Adrenal gland (tissue), 12 donors: ENCODE measurements around the gene SCAMP1. TPM values are rescaled to one million over a fixed set of nuclear protein-coding genes. Genes with fewer than 3 reads are reported as not detected.

Experiments
- DNase-seq, 7 donors: peaks; one replicate each; pipeline ENCODE4 v3.0.0-alpha.2; 2019 to 2020
- H3K27ac ChIP-seq, 5 donors: fragments of 200-600 bp; sonication (generic) in 4 of 5; 1 replicate in 3 of 5; 2 replicates in 2 of 5; pipeline versions ENCODE4 v1.5.1 to v1.8.0; 2016 to 2020; ENCODE audit warnings: mild to moderate bottlenecking in 1 of 5
- H3K27me3 ChIP-seq: fragments of 200-600 bp; 2 replicates; pipeline ENCODE4 v1.8.0; 2021
- H3K36me3 ChIP-seq, 2 donors: fragments of 200-600 bp; replicated peaks in 1 of 2; 1 replicate in 1 of 2; 2 replicates in 1 of 2; pipeline versions ENCODE4 v1.5.1 to v1.8.0; 2018 to 2022
- H3K4me1 ChIP-seq, 2 donors: fragments of 200-600 bp; replicated peaks in 1 of 2; 1 replicate in 1 of 2; 2 replicates in 1 of 2; pipeline versions ENCODE4 v1.5.1 to v1.8.0; 2018 to 2021
- H3K4me3 ChIP-seq, 4 donors: fragments of 200-600 bp; sonication (generic) in 3 of 4; one replicate each; pipeline ENCODE4 v1.5.1; 2016 to 2018
- H3K9me3 ChIP-seq, 3 donors: fragments of 200-600 bp; sonication (generic) in 1 of 3; replicated peaks in 1 of 3; 1 replicate in 2 of 3; 2 replicates in 1 of 3; pipeline versions ENCODE4 v1.5.1 to v1.8.0; 2016 to 2021
- POLR2A ChIP-seq, 2 donors: fragments of 450-650 bp; IDR thresholded peaks; one replicate each; pipeline ENCODE4 v1.6.1; 2017; ENCODE audit warnings: antibody characterized with exemption in 2 of 2, mild to moderate bottlenecking in 2 of 2, moderate library complexity in 1 of 2
- WGBS, 4 donors: extraction: QIAGEN DNeasy Blood & Tissue Kit in 2 of 4; methylation state at CpG; one replicate each; pipeline versions ENCODE4 v1.1.5 to v1.1.7; 2013 to 2017; 5-methylcytosine and 5-hydroxymethylcytosine counted together
- intact Hi-C, 2 donors: fragments of 100-400 bp; cut with DNase I; formaldehyde crosslinking; loops; one replicate each; pipeline versions ENCODE4 v1.14.1 to v1.15.0; 2022 to 2023
- polyA plus RNA-seq, 3 donors: library from polyadenylated mRNA; stranded (reverse); fragments of 200-250 nt in 2 of 3; fragments of 350-450 nt in 1 of 3; fragmentation: Illumina TruSeq in 1 of 3; extraction: RNeasy Lipid Tissue Mini Kit (QIAGEN cat#74804) in 1 of 3; gene quantifications; one replicate each; pipeline ENCODE4 v1.2.3, GENCODE V29; 2013 to 2014
- total RNA-seq, 9 donors: library from RNA; depleted of rRNA in 4 of 9; stranded (reverse); fragments of >200 nt in 4 of 9; fragments of 120-200 nt in 1 of 9; fragmentation: NEBNext Ultra II Directional in 1 of 9; extraction: Animal tissue kit (Norgen Biotek cat#: 25700) in 1 of 9; gene quantifications; one replicate each; pipeline versions ENCODE4 v1.1.0 to v1.2.4, GENCODE V29; 2013 to 2023
- TF ChIP-seq, protein P1 (sequence below), 6 experiments: fragments of 450-650 bp in 4 of 6; fragments of 200-600 bp in 2 of 6; sonication (generic) in 1 of 6; IDR thresholded peaks; 1 replicate in 5 of 6; 2 replicates in 1 of 6; pipeline versions ENCODE4 v1.5.1 to v1.8.0; 2016 to 2021; ENCODE audit warnings: antibody characterized with exemption in 6 of 6, mild to moderate bottlenecking in 2 of 6, moderate library complexity in 1 of 6
- donor health status: healthy with polysubstance abuse.
- donor health status: Bipolar disorder and iron deficiency.
- donor health status: DM: yes; HTN: yes; CAD: no.
- donor health status: DM: no; HTN: no; CAD: no.
- donor health status: DM: no; HTN: no; CAD: no.
- donor health status: DM: yes; HTN: yes; CAD: no.

Gene SCAMP1
- total and polyA plus RNA-seq, 12 donors: 5.6 to 40.2 (median 25.9) TPM

DNA sequence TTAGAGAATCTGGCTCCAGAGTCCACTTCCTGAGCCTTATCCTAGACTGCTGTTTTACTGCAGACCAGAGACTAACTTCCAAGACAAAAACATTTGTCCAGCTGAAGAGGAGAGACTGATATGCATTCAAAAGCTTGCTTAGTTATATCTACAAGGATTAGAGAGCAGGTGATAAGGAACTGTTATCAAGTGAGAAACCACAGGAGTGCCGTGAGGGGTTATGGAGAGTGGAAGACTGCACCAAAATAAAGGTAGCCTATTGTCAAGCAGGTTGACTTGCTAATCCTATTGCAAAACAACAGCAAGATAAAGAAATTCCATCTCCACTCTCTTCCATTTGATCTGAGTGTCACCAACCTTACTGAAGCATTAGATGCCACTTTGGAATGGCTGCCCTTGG lies 139.1 kb downstream of the SCAMP1 start:
- WGBS, 4 donors: 87 to 100% (median 93%) methylated on average over 1 of the region's 1 CpG
- H3K27me3 ChIP-seq: no peaks in the 10 kb centered on the region
- H3K36me3 ChIP-seq: no peaks in the 10 kb centered on the region
- no peak overlapping the region for H3K4me3 ChIP-seq
- no peak for DNase-seq
- no peaks in the 10 kb centered on the region for H3K9me3 ChIP-seq
- intact Hi-C loops: no loop called here
- no peak overlapping the region for H3K27ac ChIP-seq
- TF ChIP-seq, protein P1, sequence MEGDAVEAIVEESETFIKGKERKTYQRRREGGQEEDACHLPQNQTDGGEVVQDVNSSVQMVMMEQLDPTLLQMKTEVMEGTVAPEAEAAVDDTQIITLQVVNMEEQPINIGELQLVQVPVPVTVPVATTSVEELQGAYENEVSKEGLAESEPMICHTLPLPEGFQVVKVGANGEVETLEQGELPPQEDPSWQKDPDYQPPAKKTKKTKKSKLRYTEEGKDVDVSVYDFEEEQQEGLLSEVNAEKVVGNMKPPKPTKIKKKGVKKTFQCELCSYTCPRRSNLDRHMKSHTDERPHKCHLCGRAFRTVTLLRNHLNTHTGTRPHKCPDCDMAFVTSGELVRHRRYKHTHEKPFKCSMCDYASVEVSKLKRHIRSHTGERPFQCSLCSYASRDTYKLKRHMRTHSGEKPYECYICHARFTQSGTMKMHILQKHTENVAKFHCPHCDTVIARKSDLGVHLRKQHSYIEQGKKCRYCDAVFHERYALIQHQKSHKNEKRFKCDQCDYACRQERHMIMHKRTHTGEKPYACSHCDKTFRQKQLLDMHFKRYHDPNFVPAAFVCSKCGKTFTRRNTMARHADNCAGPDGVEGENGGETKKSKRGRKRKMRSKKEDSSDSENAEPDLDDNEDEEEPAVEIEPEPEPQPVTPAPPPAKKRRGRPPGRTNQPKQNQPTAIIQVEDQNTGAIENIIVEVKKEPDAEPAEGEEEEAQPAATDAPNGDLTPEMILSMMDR (IDR thresholded peaks at IDR 0.05): no peak
- H3K4me1 ChIP-seq: peaks cover 19 to 53% of the 10 kb centered on the region in 2 donors

DNA sequence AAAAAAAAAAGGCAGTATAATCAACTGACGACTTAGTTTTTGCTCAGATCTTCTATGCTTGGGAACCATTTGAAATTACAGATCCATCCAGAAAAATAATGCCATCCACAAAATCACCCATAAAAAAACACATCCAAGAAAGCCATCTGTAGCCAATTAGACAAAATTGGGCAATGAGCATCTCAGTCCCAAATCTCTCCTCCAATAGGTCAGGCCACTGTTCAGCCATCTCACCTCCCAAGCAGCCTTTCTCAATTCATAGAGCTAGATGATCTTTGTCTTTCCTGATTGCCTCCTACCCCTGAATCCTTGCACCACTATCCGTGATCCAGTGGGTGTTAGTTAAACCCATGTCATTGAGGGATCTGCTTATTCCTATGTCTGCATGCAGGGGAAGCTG lies 139.6 kb downstream of the SCAMP1 start:
- no peaks in the 10 kb centered on the region for H3K9me3 ChIP-seq
- WGBS, 4 donors: 87 to 95% (median 93%) methylated on average over 2 of the region's 2 CpGs
- no peaks in the 10 kb centered on the region for H3K27me3 ChIP-seq
- H3K27ac ChIP-seq: no peak overlapping the region
- no peak for TF ChIP-seq POLR2A (IDR thresholded peaks at IDR 0.05)
- TF ChIP-seq, protein P1 (IDR thresholded peaks at IDR 0.05): no peak
- peaks cover 24 to 58% of the 10 kb centered on the region in 2 donors for H3K4me1 ChIP-seq
- DNase-seq: no peak
- H3K36me3 ChIP-seq: no peaks in the 10 kb centered on the region
- no peak overlapping the region for H3K4me3 ChIP-seq
- intact Hi-C loops: no loop called here

DNA sequence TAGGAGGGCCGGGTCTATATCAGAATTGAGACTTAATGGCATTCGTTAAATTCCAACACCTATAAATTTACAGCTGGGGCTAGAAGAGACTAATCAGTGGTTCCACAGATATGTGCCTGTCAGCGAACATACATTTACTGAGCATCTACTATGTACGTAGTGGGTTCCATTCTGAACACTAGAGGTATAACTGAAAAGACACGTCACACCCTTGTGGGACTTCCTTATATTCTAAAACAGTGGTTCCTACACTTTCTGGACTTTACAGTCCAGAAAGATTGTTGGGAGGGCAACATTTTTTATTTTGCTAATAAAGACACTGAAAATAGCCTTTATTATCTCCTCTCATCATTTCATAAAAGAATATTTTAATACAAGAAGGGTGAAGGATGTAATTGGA lies 140.5 kb downstream of the SCAMP1 start:
- TF ChIP-seq, protein P1 (IDR thresholded peaks at IDR 0.05): no peak
- TF ChIP-seq POLR2A (IDR thresholded peaks at IDR 0.05): no peak
- Histone ChIP-seq H3K4me3 (no peak overlapping the region), H3K36me3 (no peaks in the 10 kb centered on the region), H3K9me3 (no peaks in the 10 kb centered on the region), H3K4me1 (peaks cover 33 to 66% of the 10 kb centered on the region in 2 donors), H3K27ac (no peak overlapping the region), H3K27me3 (no peaks in the 10 kb centered on the region)
- no peak for DNase-seq
- WGBS, 4 donors: 89 to 93% (median 92%) methylated on average over 5 of the region's 5 CpGs
- intact Hi-C loops: no loop called here

DNA sequence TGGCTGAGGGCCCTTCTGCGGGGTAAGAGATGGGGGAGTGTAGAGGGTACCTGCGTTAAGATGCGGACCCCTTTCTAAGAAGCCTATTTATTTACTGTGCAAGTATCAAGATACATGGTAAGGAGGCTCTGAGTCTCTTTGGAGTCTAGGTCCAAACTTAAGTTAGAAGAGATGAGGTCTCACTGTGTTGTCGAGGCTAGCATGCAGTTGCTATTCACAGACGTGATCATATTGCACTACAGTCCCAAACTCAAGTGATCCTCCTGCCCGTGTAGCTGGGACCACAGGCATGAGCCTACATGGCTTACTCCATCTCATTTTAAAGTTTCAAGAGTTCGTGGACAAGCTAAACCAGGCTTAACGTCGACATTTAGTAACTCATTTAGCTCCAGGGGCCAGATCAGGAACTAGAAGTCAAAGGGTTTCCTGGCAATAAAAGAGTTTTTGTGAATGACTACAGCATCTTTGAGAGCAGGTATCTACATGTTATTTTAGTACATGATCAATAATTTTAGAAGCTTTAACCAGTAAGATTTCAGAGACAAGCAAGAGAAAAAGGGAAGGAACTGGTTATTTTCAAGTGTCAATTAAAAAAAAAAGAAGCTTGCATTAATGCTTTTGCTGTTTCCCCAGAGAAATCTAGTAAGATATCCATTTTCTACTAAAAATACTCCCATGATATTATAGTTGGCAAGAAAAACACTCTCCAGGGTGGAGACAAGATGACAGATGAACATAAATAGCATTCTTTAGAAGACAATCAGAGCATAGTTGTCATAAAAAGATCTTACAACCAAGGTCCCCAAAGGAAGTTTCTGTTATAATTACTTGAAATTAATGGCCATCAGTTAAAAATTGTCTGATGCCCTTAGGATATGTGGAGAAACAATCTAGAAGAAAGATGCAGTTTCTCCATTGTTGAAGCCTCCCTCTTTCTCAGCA lies 141.3 kb downstream of the SCAMP1 start:
- WGBS, 4 donors: 68 to 79% (median 70%) methylated on average over 9 of the region's 9 CpGs
- no peaks in the 10 kb centered on the region for H3K9me3 ChIP-seq
- peak in 1 of 7 donors; percentile 16 for DNase-seq
- intact Hi-C loops: no loop called here
- peak overlapping the region in 1 of 5 donors; percentile 19 for H3K27ac ChIP-seq
- no peaks in the 10 kb centered on the region for H3K36me3 ChIP-seq
- no peak for TF ChIP-seq POLR2A (IDR thresholded peaks at IDR 0.05)
- TF ChIP-seq, protein P1 (IDR thresholded peaks at IDR 0.05): no peak
- H3K27me3 ChIP-seq: no peaks in the 10 kb centered on the region
- H3K4me3 ChIP-seq: no peak overlapping the region
- H3K4me1 ChIP-seq: peaks cover 41 to 66% of the 10 kb centered on the region in 2 donors
